CD14-positive monocyte (primary cell): Measurements from ENCODE around the gene C6orf52. TPM values are rescaled to one million over a fixed set of nuclear protein-coding genes. Genes with fewer than 3 reads are reported as not detected.

ENCODE experiments used
- DNase-seq, 3 donors: peaks; one replicate each; pipeline ENCODE4 v3.0.0-alpha.2; 2011 to 2022
- H2AFZ ChIP-seq: 2 replicates; pipeline ENCODE4 v1.6.0; 2012; ENCODE audit warnings: mild to moderate bottlenecking, low read depth, low read length, inconsistent platforms; ENCODE audit not compliant: insufficient read depth, poor library complexity, severe bottlenecking
- H3K27ac ChIP-seq, 2 donors: 1 replicate in 1 of 2; 2 replicates in 1 of 2; pipeline ENCODE4 v1.5.1; 2012 to 2013; ENCODE audit warnings: low read length in 2 of 2, control low read depth in 1 of 2, inconsistent platforms in 1 of 2, low read depth in 1 of 2, mild to moderate bottlenecking in 1 of 2
- H3K27me3 ChIP-seq, 2 donors: one replicate each; pipeline versions ENCODE4 v1.6.0 to v1.6.1; 2011 to 2013; ENCODE audit warnings: low read length in 2 of 2; ENCODE audit not compliant: control insufficient read depth in 2 of 2, insufficient read depth in 2 of 2
- H3K36me3 ChIP-seq, 2 donors: replicated peaks in 1 of 2; 1 replicate in 1 of 2; 2 replicates in 1 of 2; pipeline versions ENCODE4 v1.5.1 to v1.6.1; 2012 to 2013; ENCODE audit warnings: low read length in 2 of 2, control low read depth in 1 of 2, inconsistent platforms in 1 of 2, mild to moderate bottlenecking in 1 of 2; ENCODE audit not compliant: insufficient read depth in 2 of 2, control insufficient read depth in 1 of 2
- H3K4me1 ChIP-seq, 2 donors: 1 replicate in 1 of 2; 2 replicates in 1 of 2; pipeline versions ENCODE4 v1.5.1 to v1.6.1; 2012 to 2013; ENCODE audit warnings: low read length in 2 of 2, control low read depth in 1 of 2, inconsistent platforms in 1 of 2, mild to moderate bottlenecking in 1 of 2, moderate library complexity in 1 of 2; ENCODE audit not compliant: insufficient read depth in 2 of 2, control insufficient read depth in 1 of 2
- H3K4me2 ChIP-seq: replicated peaks from 2 replicates; pipeline ENCODE3; 2012; ENCODE audit warnings: low read length, moderate library complexity, mild to moderate bottlenecking; ENCODE audit not compliant: poor library complexity, severe bottlenecking; ENCODE audit errors: extremely low read depth
- H3K4me3 ChIP-seq, 3 experiments: fragments of 200-600 bp in 1 of 3; sonication (generic) in 1 of 3; replicated peaks in 1 of 3; 1 replicate in 2 of 3; 2 replicates in 1 of 3; pipeline ENCODE4 v1.5.1; 2011 to 2013; ENCODE audit warnings: low read length in 3 of 3, mild to moderate bottlenecking in 3 of 3, control low read depth in 2 of 3, low read depth in 2 of 3, inconsistent platforms in 1 of 3, moderate library complexity in 1 of 3
- H3K79me2 ChIP-seq: 2 replicates; pipeline ENCODE4 v1.6.0; 2012; ENCODE audit warnings: mild to moderate bottlenecking, control low read depth, inconsistent platforms, low read length, moderate library complexity; ENCODE audit not compliant: insufficient read depth
- H3K9ac ChIP-seq: 2 replicates; pipeline ENCODE4 v1.6.0; 2017; ENCODE audit warnings: low read length, mild to moderate bottlenecking; ENCODE audit not compliant: insufficient read depth, poor library complexity, severe bottlenecking
- H3K9me3 ChIP-seq, 2 donors: replicated peaks in 1 of 2; 1 replicate in 1 of 2; 2 replicates in 1 of 2; pipeline versions ENCODE4 v1.5.1 to v1.6.1; 2012 to 2013; ENCODE audit warnings: low read length in 2 of 2, control low read depth in 1 of 2; ENCODE audit not compliant: control insufficient read depth in 1 of 2, insufficient read depth in 1 of 2
- H4K20me1 ChIP-seq: 2 replicates; pipeline ENCODE4 v1.6.0; 2012; ENCODE audit warnings: mild to moderate bottlenecking, low read length, control low read depth, moderate library complexity; ENCODE audit not compliant: insufficient read depth
- H3K27ac Mint-ChIP-seq, 7 donors: one replicate each; pipeline ENCODE4 v1.8.0; 2020; ENCODE audit warnings: mild to moderate bottlenecking in 7 of 7, mixed read lengths in 7 of 7, moderate library complexity in 6 of 7, inconsistent platforms in 2 of 7
- H3K27me3 Mint-ChIP-seq, 3 donors: one replicate each; pipeline ENCODE4 v1.8.0; 2021 to 2022; ENCODE audit warnings: low read depth in 3 of 3, mild to moderate bottlenecking in 3 of 3, mixed read lengths in 3 of 3, moderate library complexity in 3 of 3, inconsistent platforms in 1 of 3
- H3K36me3 Mint-ChIP-seq, 2 donors: one replicate each; pipeline ENCODE4 v1.8.0; 2020; ENCODE audit warnings: mixed read lengths in 2 of 2, inconsistent platforms in 1 of 2, mild to moderate bottlenecking in 1 of 2
- H3K4me1 Mint-ChIP-seq: one replicate; pipeline ENCODE4 v1.8.0; 2020; ENCODE audit warnings: mild to moderate bottlenecking, mixed read lengths
- H3K4me3 Mint-ChIP-seq, 2 donors: one replicate each; pipeline ENCODE4 v1.8.0; 2020; ENCODE audit warnings: mild to moderate bottlenecking in 2 of 2, mixed read lengths in 2 of 2, moderate library complexity in 1 of 2
- H3K9me3 Mint-ChIP-seq, 7 donors: one replicate each; pipeline ENCODE4 v1.8.0; 2020 to 2022; ENCODE audit warnings: mixed read lengths in 7 of 7, mild to moderate bottlenecking in 6 of 7, moderate library complexity in 6 of 7, inconsistent platforms in 2 of 7
- WGBS: methylation state at CpG from one replicate; pipeline ENCODE4 v1.1.5; 2013; ENCODE audit warnings: missing lambda C conversion rate; ENCODE audit not compliant: insufficient coverage; 5-methylcytosine and 5-hydroxymethylcytosine counted together
- intact Hi-C, 2 donors: fragments of 100-400 bp; cut with micrococcal nuclease; formaldehyde crosslinking; loops; one replicate each; pipeline versions ENCODE4 v1.15.0 to v1.15.1; 2023
- polyA plus RNA-seq, 3 donors: library from polyadenylated mRNA; depleted of rRNA in 1 of 3; unstranded in 2 of 3; stranded (reverse) in 1 of 3; fragments of 300-500 nt in 2 of 3; fragments of >200 nt in 1 of 3; fragmentation: Illumina TruSeq in 2 of 3; gene quantifications; 1 replicate in 2 of 3; 2 replicates in 1 of 3; pipeline ENCODE4 v1.2.3, GENCODE V29; 2012 to 2021
- TF ChIP-seq, protein P1 (sequence below): fragments of 200-600 bp; IDR thresholded peaks from one replicate; pipeline ENCODE4 v1.8.0; 2022; ENCODE audit warnings: antibody characterized with exemption, mild to moderate bottlenecking

The C6orf52 gene
- polyA plus RNA-seq, 3 donors: 0.52 to 1.9 TPM; not detected in 1

DNA sequence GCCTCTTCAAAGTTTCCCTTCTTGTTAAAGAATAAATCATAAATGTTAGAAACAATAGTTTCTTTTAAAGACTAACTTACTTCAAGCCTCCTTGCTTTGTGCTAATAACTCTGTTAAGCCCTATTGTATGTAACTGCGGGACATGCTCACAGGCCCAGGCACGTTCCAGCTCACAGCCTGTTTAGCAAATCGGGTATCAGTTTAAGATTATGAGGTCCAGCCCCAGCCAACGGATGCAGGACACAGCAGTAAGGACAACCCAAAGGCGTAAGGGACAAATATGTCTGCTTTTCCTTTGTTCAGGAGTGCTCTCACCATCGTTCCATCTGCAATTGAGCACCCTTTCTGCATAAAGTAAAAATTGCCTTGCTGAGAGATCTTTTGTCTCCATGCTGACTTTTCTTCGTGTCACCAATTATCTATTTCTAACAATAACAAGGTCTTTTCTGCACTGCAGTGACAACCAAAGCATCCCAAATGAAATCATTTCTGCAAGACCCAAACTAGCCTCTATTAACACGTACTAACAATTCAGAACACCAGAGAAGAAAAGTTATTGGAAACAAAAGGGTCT is 1.4 kb downstream of the C6orf52 start:
- Histone ChIP-seq H3K4me2 (peak overlapping the region; percentile 79), H3K27ac (no peak overlapping the region), H3K79me2 (peaks cover 48% of the 10 kb centered on the region), H2AFZ (peak overlapping the region; percentile 86), H3K36me3 (peaks cover 10 to 11% of the 10 kb centered on the region in 2 donors), H3K4me1 (peaks cover 37% of the 10 kb centered on the region in 2 donors), H3K27me3 (no peaks in the 10 kb centered on the region), H3K9me3 (no peaks in the 10 kb centered on the region), H3K4me3 (peak overlapping the region in 1 of 3 experiments; percentile 93), H4K20me1 (no peaks in the 10 kb centered on the region), H3K9ac (no peak overlapping the region)
- TF ChIP-seq, protein P1, sequence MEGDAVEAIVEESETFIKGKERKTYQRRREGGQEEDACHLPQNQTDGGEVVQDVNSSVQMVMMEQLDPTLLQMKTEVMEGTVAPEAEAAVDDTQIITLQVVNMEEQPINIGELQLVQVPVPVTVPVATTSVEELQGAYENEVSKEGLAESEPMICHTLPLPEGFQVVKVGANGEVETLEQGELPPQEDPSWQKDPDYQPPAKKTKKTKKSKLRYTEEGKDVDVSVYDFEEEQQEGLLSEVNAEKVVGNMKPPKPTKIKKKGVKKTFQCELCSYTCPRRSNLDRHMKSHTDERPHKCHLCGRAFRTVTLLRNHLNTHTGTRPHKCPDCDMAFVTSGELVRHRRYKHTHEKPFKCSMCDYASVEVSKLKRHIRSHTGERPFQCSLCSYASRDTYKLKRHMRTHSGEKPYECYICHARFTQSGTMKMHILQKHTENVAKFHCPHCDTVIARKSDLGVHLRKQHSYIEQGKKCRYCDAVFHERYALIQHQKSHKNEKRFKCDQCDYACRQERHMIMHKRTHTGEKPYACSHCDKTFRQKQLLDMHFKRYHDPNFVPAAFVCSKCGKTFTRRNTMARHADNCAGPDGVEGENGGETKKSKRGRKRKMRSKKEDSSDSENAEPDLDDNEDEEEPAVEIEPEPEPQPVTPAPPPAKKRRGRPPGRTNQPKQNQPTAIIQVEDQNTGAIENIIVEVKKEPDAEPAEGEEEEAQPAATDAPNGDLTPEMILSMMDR: no peak
- peaks cover 35% of the 10 kb centered on the region for H3K4me1 Mint-ChIP-seq
- H3K36me3 Mint-ChIP-seq: peaks cover 10 to 11% of the 10 kb centered on the region in 2 donors
- H3K4me3 Mint-ChIP-seq: peak overlapping the region; percentile 48 to 95
- intact Hi-C loops: loop anchor here (5.0 to 10.0 kb wide), 2 partner anchors 51 to 178 kb away; no protein-coding TSS in a partner anchor
- H3K9me3 Mint-ChIP-seq: peaks cover 0 to 3% (median 0%) of the 10 kb centered on the region in 7 donors
- peaks cover 0 to 3% (median 0%) of the 10 kb centered on the region in 3 donors for H3K27me3 Mint-ChIP-seq
- 100% methylated on average over 7 of the region's 8 CpGs for WGBS
- DNase-seq: no peak
- H3K27ac Mint-ChIP-seq: peak overlapping the region in 5 of 7 donors; percentile 5 to 100 (median 32)

DNA sequence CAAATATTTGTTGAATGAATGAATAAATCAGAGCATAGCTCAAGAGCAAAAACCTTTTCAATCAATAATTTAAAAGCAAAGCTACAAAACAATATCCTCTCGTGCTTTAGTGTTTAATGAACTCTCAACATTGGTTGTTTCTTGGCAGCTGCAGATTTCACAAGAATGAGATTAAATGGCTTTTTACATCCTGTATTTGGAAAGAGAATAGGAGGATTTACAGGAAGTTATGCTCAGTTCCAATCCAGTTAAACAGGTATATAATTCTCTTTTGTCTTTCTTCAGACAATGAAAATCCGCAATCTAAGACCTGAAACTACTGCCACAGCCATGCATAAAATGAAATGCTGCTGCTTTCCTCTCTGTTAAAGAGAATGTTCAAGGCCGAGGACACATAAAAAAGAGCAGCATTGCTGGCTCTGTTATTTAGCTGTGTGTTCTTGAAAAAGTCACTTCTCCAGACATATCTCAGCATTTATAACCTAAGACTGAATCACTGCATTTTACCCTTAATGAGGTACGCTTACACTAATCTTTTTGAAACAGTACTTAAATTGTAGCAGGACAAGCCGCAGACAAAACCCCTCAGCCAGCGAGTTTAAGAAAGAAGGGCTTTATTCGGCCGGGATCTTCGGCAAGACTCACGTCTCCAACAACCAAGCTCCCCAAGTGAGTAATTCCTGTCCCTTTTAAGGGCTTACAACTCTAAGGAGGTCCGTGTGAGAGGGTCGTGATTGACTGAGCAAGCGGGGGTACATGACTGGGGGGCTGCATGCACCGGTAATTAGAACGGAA is 3.6 kb downstream of the C6orf52 start:
- H3K27me3 Mint-ChIP-seq: peaks cover 0 to 3% (median 0%) of the 10 kb centered on the region in 3 donors
- DNase-seq: peak in 1 of 3 donors; percentile 17
- peaks cover 33% of the 10 kb centered on the region for H3K4me1 Mint-ChIP-seq
- H3K27ac Mint-ChIP-seq: peak overlapping the region in 5 of 7 donors; percentile 18 to 75 (median 44)
- H3K4me1 ChIP-seq: peaks cover 33 to 34% of the 10 kb centered on the region in 2 donors
- 94% methylated on average over 5 of the region's 15 CpGs for WGBS
- intact Hi-C loops: loop anchor here (5.0 to 10.0 kb wide), 2 partner anchors 49 to 176 kb away; no protein-coding TSS in a partner anchor
- no peaks in the 10 kb centered on the region for H4K20me1 ChIP-seq
- H3K4me3 Mint-ChIP-seq: no peak overlapping the region
- H2AFZ ChIP-seq: peak overlapping the region; percentile 41
- TF ChIP-seq, protein P1: no peak
- no peak overlapping the region for H3K4me3 ChIP-seq
- H3K27ac ChIP-seq: peak overlapping the region in 1 of 2 donors; percentile 38
- H3K4me2 ChIP-seq: no peak overlapping the region
- peaks cover 28% of the 10 kb centered on the region for H3K79me2 ChIP-seq
- H3K9ac ChIP-seq: no peak overlapping the region
- H3K9me3 Mint-ChIP-seq: peaks cover 0 to 3% (median 0%) of the 10 kb centered on the region in 7 donors
- H3K9me3 ChIP-seq: no peaks in the 10 kb centered on the region
- peaks cover 0 to 3% of the 10 kb centered on the region in 2 donors for H3K36me3 Mint-ChIP-seq
- no peaks in the 10 kb centered on the region for H3K27me3 ChIP-seq
- no peaks in the 10 kb centered on the region for H3K36me3 ChIP-seq
